ENCODE results near the gene GRAMD4. TPM values are rescaled to one million over a fixed set of nuclear protein-coding genes. Genes with fewer than 3 reads are reported as not detected.

GRAMD4 gene
- total RNA-seq, 1 experiment from 2014 or later, result 19.8 TPM

DNA sequence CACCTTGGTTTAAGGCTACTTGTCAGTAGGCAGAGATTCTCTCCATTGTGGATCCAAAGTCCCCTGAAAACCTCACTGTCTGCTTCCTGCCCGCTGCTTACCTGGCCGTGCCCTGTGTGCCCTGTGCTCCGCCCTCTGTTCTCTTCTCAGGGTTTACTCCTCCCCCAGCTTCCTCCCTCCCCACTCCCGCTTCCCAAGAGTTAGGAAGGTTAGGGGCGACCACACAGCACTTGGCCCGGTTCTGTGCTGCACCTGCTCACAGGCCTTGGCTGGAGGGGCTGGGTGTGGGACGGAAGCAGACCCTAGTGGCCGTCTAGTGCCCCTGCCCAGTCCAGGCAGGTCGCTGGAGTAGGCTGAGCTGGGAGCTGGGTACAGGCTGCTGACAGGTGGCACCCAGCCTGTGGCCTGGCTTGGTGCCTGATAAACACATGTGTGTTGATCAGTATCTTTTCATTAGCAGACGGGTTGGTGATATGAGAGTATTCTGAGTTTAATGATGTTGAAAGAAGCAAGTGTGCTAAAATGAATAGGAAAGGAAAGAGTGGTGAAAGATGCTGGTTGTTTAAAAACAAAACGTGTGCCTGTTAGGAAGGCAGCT, 40.5 kb downstream of the GRAMD4 start:
- no peak overlapping the region for H2AK5ac ChIP-seq (ENCODE audit: insufficient read length, low read length)
- H2BK12ac ChIP-seq (ENCODE audit: insufficient read length, low read depth, low read length), result no peak overlapping the region
- H3K14ac ChIP-seq (ENCODE audit: insufficient read depth, low read length), result no peak overlapping the region; the same call in 1 of the 2 replicates
- no peak overlapping the region for H3K18ac ChIP-seq (ENCODE audit: insufficient read length, low read depth, low read length)
- Mint-ChIP-seq H3K9me3 (no peaks in the 10 kb centered on the region; a peak in 1 of 5 replicates), H3K27me3 (ENCODE audit: low read depth) (no peaks in the 10 kb centered on the region), H3K36me3 (ENCODE audit: insufficient read depth in 1 of 3, low read depth in 3 of 3) (no peaks in the 10 kb centered on the region), H3K4me1 (peaks cover 7 to 12% of the 10 kb centered on the region in 2 experiments), H3K4me3 (no peak overlapping the region), H3K27ac (peak overlapping the region; percentile 16 to 45 (median 44); a peak in 3 of 7 replicates)
- H3K56ac ChIP-seq (ENCODE audit: insufficient read length, low read depth, low read length), result no peak overlapping the region
- no peaks in the 10 kb centered on the region for H3K79me1 ChIP-seq (ENCODE audit: insufficient read depth, low read depth, low read length, poor library complexity, severe bottlenecking)
- no peak overlapping the region for H3K9ac ChIP-seq (ENCODE audit: extremely low read depth, insufficient read length, low read length)
- H4K8ac ChIP-seq (replicated peaks; ENCODE audit: insufficient read length, low read depth, low read length), result no peak overlapping the region
- H4K20me1 ChIP-seq (ENCODE audit: control insufficient read depth, insufficient read depth, insufficient read length), result no peaks in the 10 kb centered on the region
- no peak overlapping the region for H3K23ac ChIP-seq (ENCODE audit: insufficient read length, low read depth, low read length)
- DNase-seq, result no peak
- no peaks in the 10 kb centered on the region for H3K9me3 ChIP-seq (ENCODE audit: control insufficient read depth, low read depth, low read length)
- H3K4me2 ChIP-seq (ENCODE audit: insufficient read depth, insufficient read length, low read length), result no peak overlapping the region
- H3K23me2 ChIP-seq (ENCODE audit: insufficient read length, low read depth, low read length, poor library complexity, severe bottlenecking), result no peaks in the 10 kb centered on the region
- H2BK15ac ChIP-seq (ENCODE audit: low read depth, low read length), result no peak overlapping the region
- H4K5ac ChIP-seq (ENCODE audit: insufficient read length, low read depth, low read length), result no peak overlapping the region
- no peaks in the 10 kb centered on the region for H3K4me1 ChIP-seq (ENCODE audit: insufficient read depth, low read length)
- TF ChIP-seq, protein P1, sequence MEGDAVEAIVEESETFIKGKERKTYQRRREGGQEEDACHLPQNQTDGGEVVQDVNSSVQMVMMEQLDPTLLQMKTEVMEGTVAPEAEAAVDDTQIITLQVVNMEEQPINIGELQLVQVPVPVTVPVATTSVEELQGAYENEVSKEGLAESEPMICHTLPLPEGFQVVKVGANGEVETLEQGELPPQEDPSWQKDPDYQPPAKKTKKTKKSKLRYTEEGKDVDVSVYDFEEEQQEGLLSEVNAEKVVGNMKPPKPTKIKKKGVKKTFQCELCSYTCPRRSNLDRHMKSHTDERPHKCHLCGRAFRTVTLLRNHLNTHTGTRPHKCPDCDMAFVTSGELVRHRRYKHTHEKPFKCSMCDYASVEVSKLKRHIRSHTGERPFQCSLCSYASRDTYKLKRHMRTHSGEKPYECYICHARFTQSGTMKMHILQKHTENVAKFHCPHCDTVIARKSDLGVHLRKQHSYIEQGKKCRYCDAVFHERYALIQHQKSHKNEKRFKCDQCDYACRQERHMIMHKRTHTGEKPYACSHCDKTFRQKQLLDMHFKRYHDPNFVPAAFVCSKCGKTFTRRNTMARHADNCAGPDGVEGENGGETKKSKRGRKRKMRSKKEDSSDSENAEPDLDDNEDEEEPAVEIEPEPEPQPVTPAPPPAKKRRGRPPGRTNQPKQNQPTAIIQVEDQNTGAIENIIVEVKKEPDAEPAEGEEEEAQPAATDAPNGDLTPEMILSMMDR (conservative IDR thresholded peaks at IDR 0.05), result no peak; the same call in 2 of the 3 replicates
- WGBS (ENCODE audit: extremely low coverage, insufficient read length, low lambda C conversion rate), result no CpG with 5 or more reads among the region's 11 CpGs
- no peak overlapping the region for H2BK20ac ChIP-seq (ENCODE audit: low read depth, low read length, poor library complexity, severe bottlenecking)
- H3K27me3 ChIP-seq (ENCODE audit: insufficient read depth, low read length), result no peaks in the 10 kb centered on the region
- no peak overlapping the region for H2AFZ ChIP-seq (ENCODE audit: low read length)
- no peak overlapping the region for H3T11ph ChIP-seq (ENCODE audit: low read length)
- H2BK5ac ChIP-seq (ENCODE audit: insufficient read length, low read length), result no peak overlapping the region
- no peak overlapping the region for H2BK120ac ChIP-seq (ENCODE audit: low read depth, low read length, poor library complexity, severe bottlenecking)
- no peaks in the 10 kb centered on the region for H3K79me2 ChIP-seq (ENCODE audit: insufficient read depth, low read length)
- no peak overlapping the region for H4K91ac ChIP-seq (ENCODE audit: insufficient read length, low read depth, low read length)
- H3K4ac ChIP-seq (ENCODE audit: low read depth, low read length), result no peak overlapping the region
- H3K27ac ChIP-seq (ENCODE audit: insufficient read length, low read depth, low read length), result no peak overlapping the region

Measured in H9 (cell line).